ENCODE results near the gene MICAL2.

DNA sequence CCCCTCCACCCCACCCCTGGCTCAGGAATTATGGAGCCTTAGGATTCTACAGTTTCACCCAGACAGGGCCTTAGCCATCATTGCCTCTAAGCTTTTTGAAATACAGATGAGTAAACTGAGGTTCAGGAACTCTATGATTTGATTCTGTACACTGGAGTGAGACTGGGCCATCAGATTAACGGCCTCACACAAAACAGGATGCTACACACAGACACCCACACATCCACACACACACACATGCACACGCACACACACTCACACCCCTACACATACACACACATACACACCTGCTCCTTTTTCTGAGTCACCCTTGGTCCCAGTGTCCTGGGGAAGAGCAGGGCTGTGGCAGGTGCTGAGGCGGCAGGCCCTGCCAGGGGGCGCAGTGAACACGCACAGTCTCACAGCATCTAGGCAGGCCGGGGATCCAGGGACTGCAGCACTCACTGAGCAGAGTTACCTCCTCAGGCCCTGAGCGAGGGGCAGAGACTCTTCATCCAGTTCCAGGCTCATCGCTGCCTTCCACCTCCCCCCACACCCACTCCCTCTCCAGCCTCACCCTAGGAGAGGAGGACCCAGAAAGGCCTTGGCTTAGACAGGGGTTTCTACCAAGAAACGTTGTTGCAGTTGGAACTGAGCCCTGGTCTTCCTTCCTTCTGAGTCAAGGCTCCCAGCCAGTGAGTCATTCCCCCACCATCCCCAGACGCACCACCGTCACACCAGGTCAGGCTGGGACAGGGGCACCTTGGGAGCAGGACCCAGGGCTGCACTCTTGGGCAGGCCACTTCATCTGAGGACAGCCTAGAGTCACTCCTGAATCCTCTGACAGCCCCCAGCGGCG is 177.2 kb downstream of the MICAL2 start:
- TF ChIP-seq, protein P1, sequence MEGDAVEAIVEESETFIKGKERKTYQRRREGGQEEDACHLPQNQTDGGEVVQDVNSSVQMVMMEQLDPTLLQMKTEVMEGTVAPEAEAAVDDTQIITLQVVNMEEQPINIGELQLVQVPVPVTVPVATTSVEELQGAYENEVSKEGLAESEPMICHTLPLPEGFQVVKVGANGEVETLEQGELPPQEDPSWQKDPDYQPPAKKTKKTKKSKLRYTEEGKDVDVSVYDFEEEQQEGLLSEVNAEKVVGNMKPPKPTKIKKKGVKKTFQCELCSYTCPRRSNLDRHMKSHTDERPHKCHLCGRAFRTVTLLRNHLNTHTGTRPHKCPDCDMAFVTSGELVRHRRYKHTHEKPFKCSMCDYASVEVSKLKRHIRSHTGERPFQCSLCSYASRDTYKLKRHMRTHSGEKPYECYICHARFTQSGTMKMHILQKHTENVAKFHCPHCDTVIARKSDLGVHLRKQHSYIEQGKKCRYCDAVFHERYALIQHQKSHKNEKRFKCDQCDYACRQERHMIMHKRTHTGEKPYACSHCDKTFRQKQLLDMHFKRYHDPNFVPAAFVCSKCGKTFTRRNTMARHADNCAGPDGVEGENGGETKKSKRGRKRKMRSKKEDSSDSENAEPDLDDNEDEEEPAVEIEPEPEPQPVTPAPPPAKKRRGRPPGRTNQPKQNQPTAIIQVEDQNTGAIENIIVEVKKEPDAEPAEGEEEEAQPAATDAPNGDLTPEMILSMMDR (tag by site-specific recombination; IDR thresholded peaks at IDR 0.05), result peak; percentile 74
- TF ChIP-seq, protein P2, sequence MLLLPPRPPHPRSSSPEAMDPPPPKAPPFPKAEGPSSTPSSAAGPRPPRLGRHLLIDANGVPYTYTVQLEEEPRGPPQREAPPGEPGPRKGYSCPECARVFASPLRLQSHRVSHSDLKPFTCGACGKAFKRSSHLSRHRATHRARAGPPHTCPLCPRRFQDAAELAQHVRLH (tag by site-specific recombination; IDR thresholded peaks at IDR 0.05), result no peak
- no peak for TF ChIP-seq GLI4 (tag by site-specific recombination; IDR thresholded peaks at IDR 0.05)
- TF ChIP-seq, protein P3, sequence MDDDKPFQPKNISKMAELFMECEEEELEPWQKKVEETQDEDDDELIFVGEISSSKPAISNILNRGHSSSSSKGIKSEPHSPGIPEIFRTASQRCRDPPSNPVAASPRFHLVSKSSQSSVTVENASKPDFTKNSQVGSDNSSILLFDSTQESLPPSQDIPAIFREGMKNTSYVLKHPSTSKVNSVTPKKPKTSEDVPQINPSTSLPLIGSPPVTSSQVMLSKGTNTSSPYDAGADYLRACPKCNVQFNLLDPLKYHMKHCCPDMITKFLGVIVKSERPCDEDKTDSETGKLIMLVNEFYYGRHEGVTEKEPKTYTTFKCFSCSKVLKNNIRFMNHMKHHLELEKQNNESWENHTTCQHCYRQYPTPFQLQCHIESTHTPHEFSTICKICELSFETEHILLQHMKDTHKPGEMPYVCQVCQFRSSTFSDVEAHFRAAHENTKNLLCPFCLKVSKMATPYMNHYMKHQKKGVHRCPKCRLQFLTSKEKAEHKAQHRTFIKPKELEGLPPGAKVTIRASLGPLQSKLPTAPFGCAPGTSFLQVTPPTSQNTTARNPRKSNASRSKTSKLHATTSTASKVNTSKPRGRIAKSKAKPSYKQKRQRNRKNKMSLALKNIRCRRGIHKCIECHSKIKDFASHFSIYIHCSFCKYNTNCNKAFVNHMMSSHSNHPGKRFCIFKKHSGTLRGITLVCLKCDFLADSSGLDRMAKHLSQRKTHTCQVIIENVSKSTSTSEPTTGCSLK (tag by site-specific recombination; IDR thresholded peaks at IDR 0.05), result no peak
- TF ChIP-seq, protein P4, sequence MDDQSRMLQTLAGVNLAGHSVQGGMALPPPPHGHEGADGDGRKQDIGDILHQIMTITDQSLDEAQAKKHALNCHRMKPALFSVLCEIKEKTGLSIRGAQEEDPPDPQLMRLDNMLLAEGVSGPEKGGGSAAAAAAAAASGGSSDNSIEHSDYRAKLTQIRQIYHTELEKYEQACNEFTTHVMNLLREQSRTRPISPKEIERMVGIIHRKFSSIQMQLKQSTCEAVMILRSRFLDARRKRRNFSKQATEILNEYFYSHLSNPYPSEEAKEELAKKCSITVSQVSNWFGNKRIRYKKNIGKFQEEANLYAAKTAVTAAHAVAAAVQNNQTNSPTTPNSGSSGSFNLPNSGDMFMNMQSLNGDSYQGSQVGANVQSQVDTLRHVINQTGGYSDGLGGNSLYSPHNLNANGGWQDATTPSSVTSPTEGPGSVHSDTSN (CRISPR knock-in tag; IDR thresholded peaks at IDR 0.05), result no peak
- TF ChIP-seq HOXC10 (CRISPR knock-in tag; IDR thresholded peaks at IDR 0.05), result no peak
- no peak for TF ChIP-seq ZNF146 (tag by site-specific recombination; IDR thresholded peaks at IDR 0.05)
- TF ChIP-seq MEIS1 (CRISPR knock-in tag; IDR thresholded peaks at IDR 0.05; ENCODE audit: borderline replicate concordance), result no peak

Data from HEK293 (cell line).